A549 (cell line): Measurements from ENCODE around the gene SEC14L5.

Experiments
- CHD2 ChIP-seq: fragments of 150-350 bp; IDR thresholded peaks from 2 replicates; pipeline ENCODE4 v1.6.1; 2014; ENCODE audit warnings: low read length; ENCODE audit not compliant: partially characterized antibody
- CTCF ChIP-seq: fragments of >200 bp; sonication (Bioruptor Twin); formaldehyde crosslinking; IDR thresholded peaks from 3 replicates; pipeline ENCODE4 v1.5.1; 2016
- EP300 ChIP-seq, 2 experiments: fragments of >200 bp; sonication (Bioruptor Twin); formaldehyde crosslinking; IDR thresholded peaks; 2 replicates in 1 of 2; 3 replicates in 1 of 2; pipeline ENCODE4 v1.6.1; 2016 to 2017
- HOXB5 ChIP-seq: fragments of 250-450 bp; sonication (Bioruptor Pico); IDR thresholded peaks from 2 replicates; pipeline ENCODE4 v1.5.0; 2020; ENCODE audit warnings: mild to moderate bottlenecking, moderate library complexity
- MYC ChIP-seq: IDR thresholded peaks from 2 replicates; pipeline ENCODE4 v1.6.1; 2012; ENCODE audit warnings: mild to moderate bottlenecking, inconsistent platforms, low read length, improper control_type of control experiment, borderline replicate concordance
- POLR2A ChIP-seq: IDR thresholded peaks from 2 replicates; pipeline ENCODE4 v1.6.1; 2012; ENCODE audit warnings: mild to moderate bottlenecking, low read length
- TF ChIP-seq, protein P1 (sequence below): IDR thresholded peaks from 2 replicates; pipeline ENCODE4 v1.6.1; 2012

DNA sequence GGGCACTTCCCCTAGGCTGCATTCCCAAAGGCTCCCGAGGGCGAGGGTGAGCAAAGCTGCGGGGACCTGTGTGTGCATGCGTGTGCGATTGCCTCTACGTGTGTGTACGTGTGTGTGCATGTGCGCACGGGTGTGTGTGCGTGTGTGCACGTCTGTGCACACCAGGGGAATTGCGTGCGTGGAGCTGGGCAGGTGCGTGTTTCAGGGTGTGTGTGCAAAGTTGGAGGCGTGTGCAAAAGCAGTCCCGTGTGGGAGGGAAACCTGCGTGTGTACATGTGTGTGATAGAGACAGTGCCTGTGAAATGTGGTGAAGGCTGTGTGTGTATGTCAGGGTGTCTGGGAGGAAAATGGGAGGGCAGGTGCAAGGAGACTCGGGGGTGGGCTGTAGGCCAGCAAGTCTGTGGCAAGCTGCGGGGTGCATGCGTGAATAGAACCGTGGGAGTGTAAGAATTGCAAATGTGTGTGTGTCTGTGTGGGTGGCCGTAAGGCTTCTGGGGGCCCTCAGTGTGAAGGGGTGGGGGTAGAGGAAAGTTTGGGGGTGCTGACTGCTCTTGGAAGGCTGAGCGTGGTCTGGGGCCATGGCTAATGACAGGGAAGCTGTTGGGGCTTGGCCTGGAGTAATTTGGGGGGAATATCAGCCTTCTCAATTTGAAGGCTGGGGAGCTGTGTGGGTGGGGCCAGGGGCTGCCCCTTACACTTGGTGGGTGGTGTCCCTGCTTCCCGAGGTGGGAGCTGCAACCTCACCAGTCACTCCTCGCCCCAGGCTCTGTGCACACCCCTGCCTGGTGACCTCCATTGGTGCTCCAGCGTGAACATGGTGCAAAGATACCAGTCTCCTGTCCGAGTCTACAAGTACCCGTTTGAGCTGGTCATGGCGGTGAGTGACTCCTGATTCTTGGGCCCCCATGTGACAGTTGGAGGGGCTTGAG lies 644 bp downstream of the SEC14L5 start:
- TF ChIP-seq CTCF: no peak
- no peak for TF ChIP-seq POLR2A
- TF ChIP-seq MYC: no peak
- no peak for TF ChIP-seq EP300 (IDR thresholded peaks at IDR 0.05)
- TF ChIP-seq CHD2: no peak
- TF ChIP-seq, protein P1, sequence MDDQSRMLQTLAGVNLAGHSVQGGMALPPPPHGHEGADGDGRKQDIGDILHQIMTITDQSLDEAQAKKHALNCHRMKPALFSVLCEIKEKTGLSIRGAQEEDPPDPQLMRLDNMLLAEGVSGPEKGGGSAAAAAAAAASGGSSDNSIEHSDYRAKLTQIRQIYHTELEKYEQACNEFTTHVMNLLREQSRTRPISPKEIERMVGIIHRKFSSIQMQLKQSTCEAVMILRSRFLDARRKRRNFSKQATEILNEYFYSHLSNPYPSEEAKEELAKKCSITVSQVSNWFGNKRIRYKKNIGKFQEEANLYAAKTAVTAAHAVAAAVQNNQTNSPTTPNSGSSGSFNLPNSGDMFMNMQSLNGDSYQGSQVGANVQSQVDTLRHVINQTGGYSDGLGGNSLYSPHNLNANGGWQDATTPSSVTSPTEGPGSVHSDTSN: no peak
- no peak for TF ChIP-seq HOXB5
